AG10803 (cell line): ENCODE results near the gene DSE.

Experiments used
- DNase-seq: peaks from one replicate; pipeline ENCODE4 v3.0.0; 2010; ENCODE audit warnings: low read depth
- H3K4me3 ChIP-seq: 2 replicates; pipeline ENCODE4 v1.5.1; 2011; ENCODE audit warnings: mild to moderate bottlenecking, low read length, control low read depth
- TF ChIP-seq, protein P1 (sequence below): conservative IDR thresholded peaks from 2 replicates; pipeline ENCODE4 v1.5.1; 2011; ENCODE audit warnings: mild to moderate bottlenecking, low read length, control low read depth, inconsistent platforms

The DSE gene

DNA sequence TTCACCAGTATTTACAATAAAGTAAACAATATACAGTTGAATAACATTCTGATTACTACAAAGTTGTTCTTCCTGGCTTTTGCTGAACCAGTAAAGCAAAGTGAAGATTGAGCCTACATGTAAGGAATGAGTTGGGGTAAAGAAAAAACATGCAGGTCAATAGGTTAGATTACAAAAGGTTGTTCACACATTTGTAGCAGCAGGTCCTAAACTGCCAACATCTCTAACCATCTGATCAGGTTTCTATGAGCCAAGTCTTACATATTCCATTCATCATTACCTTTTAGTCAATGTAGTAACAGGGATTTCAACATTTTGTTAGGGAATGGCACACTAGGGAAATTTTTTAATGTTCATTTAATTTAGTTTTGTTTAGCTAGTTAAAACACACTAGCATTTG, 81.2 kb downstream of the DSE start:
- H3K4me3 ChIP-seq: no peak overlapping the region
- TF ChIP-seq, protein P1, sequence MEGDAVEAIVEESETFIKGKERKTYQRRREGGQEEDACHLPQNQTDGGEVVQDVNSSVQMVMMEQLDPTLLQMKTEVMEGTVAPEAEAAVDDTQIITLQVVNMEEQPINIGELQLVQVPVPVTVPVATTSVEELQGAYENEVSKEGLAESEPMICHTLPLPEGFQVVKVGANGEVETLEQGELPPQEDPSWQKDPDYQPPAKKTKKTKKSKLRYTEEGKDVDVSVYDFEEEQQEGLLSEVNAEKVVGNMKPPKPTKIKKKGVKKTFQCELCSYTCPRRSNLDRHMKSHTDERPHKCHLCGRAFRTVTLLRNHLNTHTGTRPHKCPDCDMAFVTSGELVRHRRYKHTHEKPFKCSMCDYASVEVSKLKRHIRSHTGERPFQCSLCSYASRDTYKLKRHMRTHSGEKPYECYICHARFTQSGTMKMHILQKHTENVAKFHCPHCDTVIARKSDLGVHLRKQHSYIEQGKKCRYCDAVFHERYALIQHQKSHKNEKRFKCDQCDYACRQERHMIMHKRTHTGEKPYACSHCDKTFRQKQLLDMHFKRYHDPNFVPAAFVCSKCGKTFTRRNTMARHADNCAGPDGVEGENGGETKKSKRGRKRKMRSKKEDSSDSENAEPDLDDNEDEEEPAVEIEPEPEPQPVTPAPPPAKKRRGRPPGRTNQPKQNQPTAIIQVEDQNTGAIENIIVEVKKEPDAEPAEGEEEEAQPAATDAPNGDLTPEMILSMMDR: no peak
- no peak for DNase-seq

- TF ChIP-seq, protein P1: no peak
- no peak overlapping the region for H3K4me3 ChIP-seq
- no peak for DNase-seq
These were observed 81.8 kb downstream of the DSE start for GRCh38 chr6:116452531-116452930.

DNA sequence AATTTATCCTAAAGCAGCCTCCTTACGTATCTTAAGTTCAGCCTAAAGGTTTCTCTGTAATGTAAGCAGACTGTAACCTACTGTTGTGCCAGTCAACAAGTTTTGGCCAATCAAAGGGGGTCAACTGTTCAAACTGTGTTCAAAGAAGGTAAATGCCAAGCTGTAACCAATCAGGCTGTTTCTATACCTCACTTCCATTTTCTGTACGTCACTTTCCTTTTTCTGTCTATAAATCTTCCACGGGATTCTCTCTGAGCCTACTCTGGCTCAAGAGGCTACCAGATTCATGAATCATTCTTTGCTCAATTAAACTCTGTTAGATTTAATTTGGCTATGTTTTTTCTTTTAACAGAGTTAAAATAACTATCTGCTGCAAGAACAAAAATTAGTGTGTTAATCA, 85.4 kb downstream of the DSE start:
- no peak for DNase-seq

GRCh38 chr6:116456927-116457326, 86.2 kb downstream of the DSE start:
- TF ChIP-seq, protein P1: no peak
- H3K4me3 ChIP-seq: no peak overlapping the region
- no peak for DNase-seq

More for the DNA sequence above, 85.4 kb downstream of the DSE start:
- no peak overlapping the region for H3K4me3 ChIP-seq
- TF ChIP-seq, protein P1: no peak

GRCh38 chr6:116458264-116458663, 87.5 kb downstream of the DSE start:
- H3K4me3 ChIP-seq: no peak overlapping the region
- no peak for DNase-seq
- TF ChIP-seq, protein P1: no peak

DNA sequence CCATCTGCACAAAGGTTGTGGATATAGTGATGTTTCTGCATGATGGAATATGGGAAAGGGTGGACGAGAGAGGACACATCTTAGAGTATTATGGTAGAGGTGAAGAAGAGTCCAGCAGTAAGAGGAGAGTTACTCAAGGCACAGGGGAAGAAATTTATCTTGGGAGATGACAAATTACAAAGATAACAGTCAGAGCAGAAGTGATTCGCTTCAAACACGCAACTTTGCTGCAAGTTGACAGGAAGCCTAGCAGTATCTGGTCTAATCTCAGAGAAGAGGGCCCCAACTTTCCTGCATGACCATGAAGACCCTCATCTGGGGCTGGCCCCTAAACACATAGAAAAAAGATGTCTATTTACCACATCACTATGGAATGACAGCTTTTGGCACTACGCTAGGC, 89.2 kb downstream of the DSE start:
- H3K4me3 ChIP-seq: no peak overlapping the region
- DNase-seq: no peak
- TF ChIP-seq, protein P1: no peak

GRCh38 chr6:116461331-116461931, 90.7 kb downstream of the DSE start, which contains the start of gene CALHM6:
Gene CALHM6 (plus strand): TSS chr6:116461375. CDS start chr6:116461930, 555 bp downstream.
- H3K4me3 ChIP-seq: peak within 1 kb of the TSS; percentile 51
- DNase-seq: no peak
- TF ChIP-seq, protein P1: no peak
